GM19351 (cell line): ENCODE results near the gene MXRA8.

Experiments used
- ATAC-seq: cut with Tn5 transposase; IDR thresholded peaks from one replicate; pipeline ENCODE4 v1.9.1; 2021; ENCODE audit warnings: mild to moderate bottlenecking, moderate library complexity; ENCODE audit not compliant: unreplicated experiment

Gene MXRA8

GRCh38 chr1:1336931-1337792 lies 21.2 kb downstream of the MXRA8 start:
- ATAC-seq = no peak

- no peak for ATAC-seq
These were observed 21.9 kb downstream of the MXRA8 start for GRCh38 chr1:1336446-1336845.

DNA sequence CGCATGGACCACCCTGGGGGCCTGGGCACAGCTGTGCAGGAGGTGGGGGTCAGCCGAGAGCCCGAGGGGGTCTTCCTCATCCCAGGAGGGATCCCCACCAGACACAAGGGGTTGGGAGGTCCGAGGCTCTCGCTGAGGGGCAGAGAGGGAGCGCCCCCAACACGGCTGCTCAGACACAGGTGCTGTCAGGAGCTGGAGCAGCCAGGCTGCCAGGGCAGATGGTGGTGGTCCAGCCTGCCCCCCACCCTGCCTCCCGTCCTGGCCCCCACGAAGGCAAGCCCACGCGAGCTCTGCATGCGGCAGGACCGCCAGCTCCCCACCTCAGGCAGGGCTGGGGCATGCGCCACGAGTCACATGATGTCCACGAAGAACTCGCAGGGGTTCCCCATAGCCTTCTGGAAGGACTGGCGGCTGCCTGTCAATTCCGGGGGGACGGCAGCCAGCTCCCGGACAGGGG lies 22.5 kb downstream of the MXRA8 start:
- ATAC-seq = no peak

GRCh38 chr1:1335283-1335682 lies 23.1 kb downstream of the MXRA8 start:
- ATAC-seq = no peak

- no peak for ATAC-seq
These were observed 23.5 kb downstream of the MXRA8 start for GRCh38 chr1:1334835-1335234.

DNA sequence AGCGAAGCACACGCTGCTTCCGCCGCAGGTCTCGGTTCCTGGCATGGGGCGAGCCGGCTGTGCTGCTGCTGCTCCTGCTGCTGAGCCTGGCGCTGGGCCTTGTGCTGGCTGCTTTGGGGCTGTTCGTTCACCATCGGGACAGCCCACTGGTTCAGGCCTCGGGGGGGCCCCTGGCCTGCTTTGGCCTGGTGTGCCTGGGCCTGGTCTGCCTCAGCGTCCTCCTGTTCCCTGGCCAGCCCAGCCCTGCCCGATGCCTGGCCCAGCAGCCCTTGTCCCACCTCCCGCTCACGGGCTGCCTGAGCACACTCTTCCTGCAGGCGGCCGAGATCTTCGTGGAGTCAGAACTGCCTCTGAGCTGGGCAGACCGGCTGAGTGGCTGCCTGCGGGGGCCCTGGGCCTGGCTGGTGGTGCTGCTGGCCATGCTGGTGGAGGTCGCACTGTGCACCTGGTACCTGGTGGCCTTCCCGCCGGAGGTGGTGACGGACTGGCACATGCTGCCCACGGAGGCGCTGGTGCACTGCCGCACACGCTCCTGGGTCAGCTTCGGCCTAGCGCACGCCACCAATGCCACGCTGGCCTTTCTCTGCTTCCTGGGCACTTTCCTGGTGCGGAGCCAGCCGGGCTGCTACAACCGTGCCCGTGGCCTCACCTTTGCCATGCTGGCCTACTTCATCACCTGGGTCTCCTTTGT lies 24.7 kb downstream of the MXRA8 start:
- no peak for ATAC-seq

- no peak for ATAC-seq
These were observed 25.4 kb downstream of the MXRA8 start for GRCh38 chr1:1332774-1333480.

DNA sequence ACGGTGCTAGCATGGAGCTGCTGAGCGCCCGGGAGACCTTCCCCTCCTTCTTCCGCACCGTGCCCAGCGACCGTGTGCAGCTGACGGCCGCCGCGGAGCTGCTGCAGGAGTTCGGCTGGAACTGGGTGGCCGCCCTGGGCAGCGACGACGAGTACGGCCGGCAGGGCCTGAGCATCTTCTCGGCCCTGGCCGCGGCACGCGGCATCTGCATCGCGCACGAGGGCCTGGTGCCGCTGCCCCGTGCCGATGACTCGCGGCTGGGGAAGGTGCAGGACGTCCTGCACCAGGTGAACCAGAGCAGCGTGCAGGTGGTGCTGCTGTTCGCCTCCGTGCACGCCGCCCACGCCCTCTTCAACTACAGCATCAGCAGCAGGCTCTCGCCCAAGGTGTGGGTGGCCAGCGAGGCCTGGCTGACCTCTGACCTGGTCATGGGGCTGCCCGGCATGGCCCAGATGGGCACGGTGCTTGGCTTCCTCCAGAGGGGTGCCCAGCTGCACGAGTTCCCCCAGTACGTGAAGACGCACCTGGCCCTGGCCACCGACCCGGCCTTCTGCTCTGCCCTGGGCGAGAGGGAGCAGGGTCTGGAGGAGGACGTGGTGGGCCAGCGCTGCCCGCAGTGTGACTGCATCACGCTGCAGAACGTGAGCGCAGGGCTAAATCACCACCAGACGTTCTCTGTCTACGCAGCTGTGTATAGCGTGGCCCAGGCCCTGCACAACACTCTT lies 26.2 kb downstream of the MXRA8 start:
- no peak for ATAC-seq

DNA sequence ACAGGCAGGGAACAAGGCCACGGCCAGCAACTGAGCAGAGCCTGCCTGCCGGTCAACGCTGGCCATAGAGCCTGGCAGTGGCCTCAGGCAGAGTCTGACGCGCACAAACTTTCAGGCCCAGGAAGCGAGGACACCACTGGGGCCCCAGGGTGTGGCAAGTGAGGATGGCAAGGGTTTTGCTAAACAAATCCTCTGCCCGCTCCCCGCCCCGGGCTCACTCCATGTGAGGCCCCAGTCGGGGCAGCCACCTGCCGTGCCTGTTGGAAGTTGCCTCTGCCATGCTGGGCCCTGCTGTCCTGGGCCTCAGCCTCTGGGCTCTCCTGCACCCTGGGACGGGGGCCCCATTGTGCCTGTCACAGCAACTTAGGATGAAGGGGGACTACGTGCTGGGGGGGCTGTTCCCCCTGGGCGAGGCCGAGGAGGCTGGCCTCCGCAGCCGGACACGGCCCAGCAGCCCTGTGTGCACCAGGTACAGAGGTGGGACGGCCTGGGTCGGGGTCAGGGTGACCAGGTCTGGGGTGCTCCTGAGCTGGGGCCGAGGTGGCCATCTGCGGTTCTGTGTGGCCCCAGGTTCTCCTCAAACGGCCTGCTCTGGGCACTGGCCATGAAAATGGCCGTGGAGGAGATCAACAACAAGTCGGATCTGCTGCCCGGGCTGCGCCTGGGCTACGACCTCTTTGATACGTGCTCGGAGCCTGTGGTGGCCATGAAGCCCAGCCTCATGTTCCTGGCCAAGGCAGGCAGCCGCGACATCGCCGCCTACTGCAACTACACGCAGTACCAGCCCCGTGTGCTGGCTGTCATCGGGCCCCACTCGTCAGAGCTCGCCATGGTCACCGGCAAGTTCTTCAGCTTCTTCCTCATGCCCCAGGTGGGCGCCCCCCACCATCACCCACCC lies 27.0 kb downstream of the MXRA8 start, which contains the start of gene TAS1R3:
Gene TAS1R3, plus strand, starts transcription at position 213 of the 898 bp plus-strand sequence. Its CDS starts 66 bp downstream, at position 279.
- no peak for ATAC-seq

- ATAC-seq = no peak
These were observed 27.8 kb downstream of the MXRA8 start for GRCh38 chr1:1330366-1331067.

GRCh38 chr1:1329304-1330210 lies 28.8 kb downstream of the MXRA8 start:
- no peak for ATAC-seq

- no peak for ATAC-seq
These were observed 30.1 kb downstream of the MXRA8 start for GRCh38 chr1:1328254-1328653.

DNA sequence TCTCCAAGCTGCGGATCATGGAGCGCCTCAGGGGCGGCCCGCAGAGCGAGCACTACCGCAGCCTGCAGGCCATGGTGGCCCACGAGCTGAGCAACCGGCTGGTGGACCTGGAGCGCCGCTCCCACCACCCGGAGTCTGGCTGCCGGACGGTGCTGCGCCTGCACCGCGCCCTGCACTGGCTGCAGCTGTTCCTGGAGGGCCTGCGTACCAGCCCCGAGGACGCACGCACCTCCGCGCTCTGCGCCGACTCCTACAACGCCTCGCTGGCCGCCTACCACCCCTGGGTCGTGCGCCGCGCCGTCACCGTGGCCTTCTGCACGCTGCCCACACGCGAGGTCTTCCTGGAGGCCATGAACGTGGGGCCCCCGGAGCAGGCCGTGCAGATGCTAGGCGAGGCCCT lies 31.1 kb downstream of the MXRA8 start:
- no peak for ATAC-seq

- ATAC-seq = no peak
These were observed 32.2 kb downstream of the MXRA8 start for GRCh38 chr1:1326075-1326605.

GRCh38 chr1:1325288-1326074 lies 32.9 kb downstream of the MXRA8 start:
- ATAC-seq = no peak

- ATAC-seq = peak; percentile 81
These were observed 33.6 kb downstream of the MXRA8 start, which contains the start of the genes CPTP and INTS11 for GRCh38 chr1:1324524-1325287. Gene CPTP (plus strand): TSS chr1:1324802. CDS start chr1:1326911, 2,109 bp downstream. Gene INTS11 (minus strand): TSS chr1:1324660. CDS start chr1:1324608, 52 bp downstream.
